A549 (cell line): ENCODE data around the gene ANKRD27. TPM values are rescaled to one million over a fixed set of nuclear protein-coding genes. Genes with fewer than 3 reads are reported as not detected.

Source experiments
- ATAC-seq, 2 experiments: fragments of 200-7000 bp in 1 of 2; fragments of >200 bp in 1 of 2; cut with Nextera tagmentation in 1 of 2; cut with Tn5 transposase in 1 of 2; 3 replicates each; pipeline versions ENCODE4 v1.8.0 to v1.9.1; 2018 to 2020; ENCODE audit warnings: mild to moderate bottlenecking in 1 of 2, moderate library complexity in 1 of 2
- CTCF ChIA-PET: fragments of 300-600 bp; sonication (Branson Sonifier 250); formaldehyde crosslinking; extraction: SDS; loops from one replicate; lab custom pipeline; 2021; ENCODE audit warnings: antibody characterized with exemption, inconsistent platforms; lab: Yijun Ruan, JAX
- POLR2A ChIA-PET: fragments of 350-600 bp; formaldehyde crosslinking; extraction: SDS; loops from one replicate; lab custom pipeline; 2021; ENCODE audit warnings: antibody characterized with exemption, inconsistent platforms; lab: Yijun Ruan, JAX
- DNase-seq, 2 experiments: peaks; one replicate each; pipeline versions ENCODE4 v3.0.0 to v3.0.0-alpha.2; 2011 to 2016; ENCODE audit warnings: low read depth in 1 of 2, low spot score in 1 of 2
- FAIRE-seq: peaks from 2 replicates; lab custom pipeline; 2011; peaks lifted over from hg19 to GRCh38; lab: Jason Lieb, UNC
- H3K27ac ChIP-seq, 2 experiments: fragments of >200 bp; sonication (Bioruptor Twin); formaldehyde crosslinking; 3 replicates each; pipeline ENCODE4 v1.5.1; 2016 to 2017
- H3K4me1 ChIP-seq: fragments of >200 bp; sonication (Bioruptor Twin); formaldehyde crosslinking; 3 replicates; pipeline ENCODE4 v1.6.1; 2016
- H3K4me2 ChIP-seq: fragments of >200 bp; sonication (Bioruptor Twin); formaldehyde crosslinking; 3 replicates; pipeline ENCODE4 v1.6.1; 2016
- H3K4me3 ChIP-seq: fragments of >200 bp; sonication (Bioruptor Twin); formaldehyde crosslinking; 3 replicates; pipeline ENCODE4 v1.5.1; 2016
- H3K9me3 ChIP-seq: fragments of >200 bp; sonication (Bioruptor Twin); formaldehyde crosslinking; 3 replicates; pipeline ENCODE4 v1.6.1; 2016
- CEBPB ChIP-seq, 2 experiments: fragments of >200 bp in 1 of 2; sonication (Bioruptor Twin) in 1 of 2; formaldehyde crosslinking in 1 of 2; IDR thresholded peaks; 2 replicates each; pipeline ENCODE4 v1.6.1; 2012 to 2016
- CHD2 ChIP-seq: fragments of 150-350 bp; IDR thresholded peaks from 2 replicates; pipeline ENCODE4 v1.6.1; 2014; ENCODE audit warnings: low read length; ENCODE audit not compliant: partially characterized antibody
- CHD4 ChIP-seq: fragments of 200-600 bp; sonication (generic); IDR thresholded peaks from 2 replicates; pipeline ENCODE4 v1.6.1; 2016; ENCODE audit warnings: antibody characterized with exemption, mild to moderate bottlenecking, borderline replicate concordance
- EHMT2 ChIP-seq: fragments of 200-600 bp; sonication (generic); IDR thresholded peaks from 2 replicates; pipeline ENCODE4 v1.6.1; 2016; ENCODE audit warnings: antibody characterized with exemption, low read depth, mild to moderate bottlenecking, moderate library complexity
- EP300 ChIP-seq, 2 experiments: fragments of >200 bp; sonication (Bioruptor Twin); formaldehyde crosslinking; IDR thresholded peaks; 2 replicates in 1 of 2; 3 replicates in 1 of 2; pipeline ENCODE4 v1.6.1; 2016 to 2017
- FOSB ChIP-seq: fragments of 250-450 bp; sonication (Bioruptor Pico); IDR thresholded peaks from 2 replicates; pipeline ENCODE4 v1.5.0; 2020; ENCODE audit warnings: mild to moderate bottlenecking, moderate library complexity
- GATA3 ChIP-seq: IDR thresholded peaks from 2 replicates; pipeline ENCODE4 v1.6.1; 2012; ENCODE audit warnings: borderline replicate concordance
- HEYL ChIP-seq: fragments of 250-450 bp; sonication (Bioruptor Pico); IDR thresholded peaks from 2 replicates; pipeline ENCODE4 v1.8.0; 2021; ENCODE audit warnings: mild to moderate bottlenecking, moderate library complexity
- HOXA7 ChIP-seq: fragments of 250-450 bp; sonication (Bioruptor Pico); IDR thresholded peaks from 2 replicates; pipeline ENCODE4 v1.5.0; 2020; ENCODE audit warnings: mild to moderate bottlenecking, moderate library complexity
- JUN ChIP-seq, 2 experiments: fragments of >200 bp; sonication (Bioruptor Twin); formaldehyde crosslinking; IDR thresholded peaks; 2 replicates in 1 of 2; 3 replicates in 1 of 2; pipeline ENCODE4 v1.6.1; 2016 to 2017
- KDM5A ChIP-seq: fragments of 200-600 bp; sonication (generic); IDR thresholded peaks from 2 replicates; pipeline ENCODE4 v1.6.1; 2016; ENCODE audit warnings: antibody characterized with exemption, mild to moderate bottlenecking
- MAZ ChIP-seq: fragments of 150-350 bp; IDR thresholded peaks from 2 replicates; pipeline ENCODE4 v1.6.1; 2014; ENCODE audit warnings: antibody characterized with exemption, low read depth, low read length, borderline replicate concordance
- PHF8 ChIP-seq: fragments of 200-600 bp; sonication (generic); IDR thresholded peaks from 2 replicates; pipeline ENCODE4 v1.6.1; 2016; ENCODE audit warnings: low read depth, mild to moderate bottlenecking, antibody characterized with exemption, moderate library complexity, borderline replicate concordance
- RAD21 ChIP-seq, 2 experiments: fragments of >200 bp in 1 of 2; sonication (Bioruptor Twin) in 1 of 2; formaldehyde crosslinking in 1 of 2; IDR thresholded peaks in 1 of 2; conservative IDR thresholded peaks in 1 of 2; 2 replicates in 1 of 2; 3 replicates in 1 of 2; pipeline ENCODE4 v1.6.1; 2012 to 2018; ENCODE audit warnings: inconsistent platforms in 1 of 2
- RFX5 ChIP-seq: fragments of 450-650 bp; IDR thresholded peaks from 2 replicates; pipeline ENCODE4 v1.7.1; 2014; ENCODE audit warnings: antibody characterized with exemption, mild to moderate bottlenecking, moderate library complexity
- SREBF2 ChIP-seq: fragments of 450-650 bp; IDR thresholded peaks from 2 replicates; pipeline ENCODE4 v1.6.1; 2014; ENCODE audit warnings: mild to moderate bottlenecking, moderate library complexity
- TP53 ChIP-seq: fragments of 250-450 bp; sonication (Bioruptor Pico); IDR thresholded peaks from 2 replicates; pipeline ENCODE4 v1.5.0; 2021; ENCODE audit warnings: mild to moderate bottlenecking, moderate library complexity
- ZNF302 ChIP-seq: fragments of 250-450 bp; sonication (Bioruptor Pico); IDR thresholded peaks from 2 replicates; pipeline ENCODE4 v1.9.0; 2021; ENCODE audit warnings: inconsistent platforms, mild to moderate bottlenecking, moderate library complexity
- ZSCAN20 ChIP-seq: fragments of 250-450 bp; sonication (Bioruptor Pico); IDR thresholded peaks from 2 replicates; pipeline ENCODE4 v1.8.0; 2022; ENCODE audit warnings: mild to moderate bottlenecking, moderate library complexity
- WGBS: methylation state at CpG from one replicate; pipeline ENCODE4 v1.1.6; 2017; ENCODE audit errors: missing lambda C conversion rate; 5-methylcytosine and 5-hydroxymethylcytosine counted together
- polyA plus RNA-seq, 4 experiments: library from polyadenylated mRNA; depleted of rRNA in 3 of 4; stranded (reverse); fragments of >200 nt; fragmentation: RNase III in 1 of 4; extraction: RNeasy Plus Mini Kit Qiagen cat#74134 plus additional on column Dnase treatment in 1 of 4; gene quantifications; 2 replicates in 3 of 4; 3 replicates in 1 of 4; pipeline ENCODE4 v1.2.3, GENCODE V29; 2011 to 2017
- TF ChIP-seq, protein P1 (sequence below): fragments of 150-350 bp; IDR thresholded peaks from 2 replicates; pipeline ENCODE4 v1.6.1; 2014; ENCODE audit warnings: low read depth, mild to moderate bottlenecking, low read length
- TF ChIP-seq, protein P2 (sequence below): IDR thresholded peaks from 2 replicates; pipeline ENCODE4 v1.6.1; 2012
- TF ChIP-seq, protein P3 (sequence below): fragments of >200 bp; sonication (Bioruptor Twin); formaldehyde crosslinking; IDR thresholded peaks from 2 replicates; pipeline ENCODE4 v1.6.1; 2016
- TF ChIP-seq, protein P4 (sequence below): IDR thresholded peaks from 2 replicates; pipeline ENCODE4 v1.6.1; 2012; ENCODE audit warnings: low read depth, borderline replicate concordance
- TF ChIP-seq, protein P5 (sequence below): fragments of >200 bp; sonication (Bioruptor Twin); formaldehyde crosslinking; IDR thresholded peaks from 3 replicates; pipeline ENCODE4 v1.6.1; 2016

The ANKRD27 gene
- polyA plus RNA-seq, 2 of the 4 experiments (the other 2 are of a cell fraction) = 23.1 to 60.8 TPM

GRCh38 chr19:32646556-32646955 lies 28.4 kb downstream of the ANKRD27 start:
- FAIRE-seq (no peak), DNase-seq (no peak), ATAC-seq (no peak)
- 93% methylated on average over 6 of the region's 6 CpGs for WGBS
- H3K9me3 ChIP-seq = no peaks in the 10 kb centered on the region
- ChIA-PET CTCF (interaction anchor here (1.4 to 2.8 kb wide), 4 partner anchors 9 to 49 kb away, joined by 3 to 12 read pairs (median 6); no protein-coding TSS in a partner anchor), POLR2A (no interaction called here)
- H3K4me2 ChIP-seq = no peak overlapping the region
- no peak for TF ChIP-seq TP53 (CRISPR knock-in tag)
- no peak for TF ChIP-seq HEYL (CRISPR knock-in tag)
- TF ChIP-seq, protein P1, sequence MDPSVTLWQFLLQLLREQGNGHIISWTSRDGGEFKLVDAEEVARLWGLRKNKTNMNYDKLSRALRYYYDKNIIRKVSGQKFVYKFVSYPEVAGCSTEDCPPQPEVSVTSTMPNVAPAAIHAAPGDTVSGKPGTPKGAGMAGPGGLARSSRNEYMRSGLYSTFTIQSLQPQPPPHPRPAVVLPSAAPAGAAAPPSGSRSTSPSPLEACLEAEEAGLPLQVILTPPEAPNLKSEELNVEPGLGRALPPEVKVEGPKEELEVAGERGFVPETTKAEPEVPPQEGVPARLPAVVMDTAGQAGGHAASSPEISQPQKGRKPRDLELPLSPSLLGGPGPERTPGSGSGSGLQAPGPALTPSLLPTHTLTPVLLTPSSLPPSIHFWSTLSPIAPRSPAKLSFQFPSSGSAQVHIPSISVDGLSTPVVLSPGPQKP = no peak
- no peak for TF ChIP-seq CEBPB (IDR thresholded peaks at IDR 0.05)
- H3K4me1 ChIP-seq = no peaks in the 10 kb centered on the region
- no peak overlapping the region for H3K4me3 ChIP-seq
- H3K27ac ChIP-seq = no peak overlapping the region

DNA sequence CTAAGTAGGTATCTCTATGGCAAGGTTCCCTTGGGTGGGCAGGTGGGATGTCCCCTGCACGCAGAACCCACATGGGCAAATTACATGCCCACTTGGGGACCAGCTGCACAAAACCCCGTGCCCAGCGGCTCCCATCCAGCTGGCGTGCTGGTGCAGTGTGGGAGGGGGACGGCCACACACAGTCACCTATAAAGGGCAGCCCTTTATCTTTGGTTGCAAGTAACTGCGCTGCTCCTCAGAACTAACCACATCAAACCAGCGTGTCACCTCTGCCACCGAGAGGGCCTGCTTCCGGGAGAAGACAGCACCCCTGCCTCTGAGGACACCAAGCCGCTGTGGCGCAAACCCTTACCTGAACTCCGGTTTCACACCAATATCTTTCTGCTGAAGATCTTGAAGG lies 32.2 kb downstream of the ANKRD27 start:
- ATAC-seq (no peak), FAIRE-seq (no peak), DNase-seq (no peak)
- no peak overlapping the region for H3K4me2 ChIP-seq
- no peak overlapping the region for H3K27ac ChIP-seq
- ChIA-PET POLR2A (no interaction called here), CTCF (interaction anchor here (1.1 kb wide), 1 partner anchor 43 kb away, joined by 3 read pairs; no protein-coding TSS in a partner anchor)
- no peaks in the 10 kb centered on the region for H3K4me1 ChIP-seq
- H3K4me3 ChIP-seq = no peak overlapping the region
- WGBS = 93% methylated on average over 12 of the region's 12 CpGs
- TF ChIP-seq, protein P2, sequence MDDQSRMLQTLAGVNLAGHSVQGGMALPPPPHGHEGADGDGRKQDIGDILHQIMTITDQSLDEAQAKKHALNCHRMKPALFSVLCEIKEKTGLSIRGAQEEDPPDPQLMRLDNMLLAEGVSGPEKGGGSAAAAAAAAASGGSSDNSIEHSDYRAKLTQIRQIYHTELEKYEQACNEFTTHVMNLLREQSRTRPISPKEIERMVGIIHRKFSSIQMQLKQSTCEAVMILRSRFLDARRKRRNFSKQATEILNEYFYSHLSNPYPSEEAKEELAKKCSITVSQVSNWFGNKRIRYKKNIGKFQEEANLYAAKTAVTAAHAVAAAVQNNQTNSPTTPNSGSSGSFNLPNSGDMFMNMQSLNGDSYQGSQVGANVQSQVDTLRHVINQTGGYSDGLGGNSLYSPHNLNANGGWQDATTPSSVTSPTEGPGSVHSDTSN = no peak
- TF ChIP-seq PHF8 (no peak), MAZ (no peak), RFX5 (no peak)
- TF ChIP-seq, protein P3, sequence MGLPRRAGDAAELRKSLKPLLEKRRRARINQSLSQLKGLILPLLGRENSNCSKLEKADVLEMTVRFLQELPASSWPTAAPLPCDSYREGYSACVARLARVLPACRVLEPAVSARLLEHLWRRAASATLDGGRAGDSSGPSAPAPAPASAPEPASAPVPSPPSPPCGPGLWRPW = no peak
- TF ChIP-seq, protein P1 = no peak
- H3K9me3 ChIP-seq = no peaks in the 10 kb centered on the region

DNA sequence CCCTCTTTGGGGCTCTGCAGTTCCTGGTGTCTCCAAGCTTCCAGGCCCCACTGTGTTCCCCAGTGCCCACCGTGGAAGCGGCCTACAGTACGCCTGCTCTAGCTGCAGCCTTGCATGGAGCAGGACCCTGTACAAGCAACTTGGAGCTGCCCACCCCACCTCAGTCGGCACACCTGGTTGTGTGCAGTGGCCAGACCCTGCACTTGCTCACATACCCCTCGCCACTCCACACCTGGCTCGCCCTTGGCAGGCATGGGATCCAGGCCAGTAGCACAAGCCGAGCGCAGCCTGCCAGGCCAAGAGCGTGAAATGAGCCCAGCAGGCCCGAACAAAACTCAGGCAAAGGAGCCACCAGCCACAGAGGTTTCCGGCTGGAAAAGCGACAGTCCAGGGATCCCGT lies 36.4 kb downstream of the ANKRD27 start:
- CTCF ChIA-PET = interaction anchor here (0.7 to 4.4 kb wide), 5 partner anchors 9 to 73 kb away, joined by 3 to 21 read pairs (median 4); no protein-coding TSS in a partner anchor

More for the DNA sequence above, 36.4 kb downstream of the ANKRD27 start:
- DNase-seq (no peak), ATAC-seq (no peak; a peak in 1 of 6 replicates), FAIRE-seq (no peak)
- H3K4me2 ChIP-seq = no peak overlapping the region
- H3K27ac ChIP-seq = no peak overlapping the region
- no peak overlapping the region for H3K4me3 ChIP-seq
- WGBS = 97% methylated on average over 13 of the region's 13 CpGs
- POLR2A ChIA-PET = no interaction called here
- H3K4me1 ChIP-seq = no peaks in the 10 kb centered on the region
- TF ChIP-seq CHD4 (no peak), CHD2 (no peak), GATA3 (no peak), FOSB (CRISPR knock-in tag) (no peak), ZNF302 (CRISPR knock-in tag) (no peak), EHMT2 (no peak), EP300 (IDR thresholded peaks at IDR 0.05) (no peak), ZSCAN20 (CRISPR knock-in tag) (no peak), SREBF2 (no peak), RFX5 (no peak), RAD21 (conservative IDR thresholded peaks at IDR 0.05 in 1 of 2, IDR thresholded peaks at IDR 0.05 in 1 of 2) (no peak), HOXA7 (CRISPR knock-in tag) (no peak), KDM5A (no peak), JUN (IDR thresholded peaks at IDR 0.05) (no peak)
- TF ChIP-seq, protein P2 = no peak
- TF ChIP-seq, protein P1 = no peak
- TF ChIP-seq, protein P4, sequence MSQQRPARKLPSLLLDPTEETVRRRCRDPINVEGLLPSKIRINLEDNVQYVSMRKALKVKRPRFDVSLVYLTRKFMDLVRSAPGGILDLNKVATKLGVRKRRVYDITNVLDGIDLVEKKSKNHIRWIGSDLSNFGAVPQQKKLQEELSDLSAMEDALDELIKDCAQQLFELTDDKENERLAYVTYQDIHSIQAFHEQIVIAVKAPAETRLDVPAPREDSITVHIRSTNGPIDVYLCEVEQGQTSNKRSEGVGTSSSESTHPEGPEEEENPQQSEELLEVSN = no peak
- TF ChIP-seq, protein P5, sequence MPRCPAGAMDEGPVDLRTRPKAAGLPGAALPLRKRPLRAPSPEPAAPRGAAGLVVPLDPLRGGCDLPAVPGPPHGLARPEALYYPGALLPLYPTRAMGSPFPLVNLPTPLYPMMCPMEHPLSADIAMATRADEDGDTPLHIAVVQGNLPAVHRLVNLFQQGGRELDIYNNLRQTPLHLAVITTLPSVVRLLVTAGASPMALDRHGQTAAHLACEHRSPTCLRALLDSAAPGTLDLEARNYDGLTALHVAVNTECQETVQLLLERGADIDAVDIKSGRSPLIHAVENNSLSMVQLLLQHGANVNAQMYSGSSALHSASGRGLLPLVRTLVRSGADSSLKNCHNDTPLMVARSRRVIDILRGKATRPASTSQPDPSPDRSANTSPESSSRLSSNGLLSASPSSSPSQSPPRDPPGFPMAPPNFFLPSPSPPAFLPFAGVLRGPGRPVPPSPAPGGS = no peak
- TF ChIP-seq, all 56 proteins: peak for 0
- H3K9me3 ChIP-seq = no peaks in the 10 kb centered on the region
